Smooth muscle cell (in vitro differentiated cells): Measurements from ENCODE around the gene TMEM255B. TPM values are rescaled to one million over a fixed set of nuclear protein-coding genes. Genes with fewer than 3 reads are reported as not detected.

ENCODE experiments used
- DNase-seq: peaks from one replicate; lab custom pipeline; 2025; ENCODE audit not compliant: unreplicated experiment; lab: John Stamatoyannopoulos, UW
- H2AFZ ChIP-seq: fragments of 200-600 bp; sonication (generic); 2 replicates; pipeline ENCODE4 v1.6.0; 2016; ENCODE audit warnings: antibody characterized with exemption, low read depth, mild to moderate bottlenecking
- H3F3A ChIP-seq: fragments of 200-600 bp; sonication (generic); 2 replicates; pipeline ENCODE4 v1.6.0; 2017; ENCODE audit warnings: antibody characterized with exemption, low read depth
- H3K27ac ChIP-seq: fragments of 200-600 bp; sonication (generic); 2 replicates; pipeline ENCODE4 v1.5.1; 2016; ENCODE audit warnings: low read depth, mild to moderate bottlenecking
- H3K27me3 ChIP-seq: fragments of 200-600 bp; sonication (generic); 2 replicates; pipeline ENCODE4 v1.6.1; 2016; ENCODE audit warnings: low read depth, mild to moderate bottlenecking
- H3K36me3 ChIP-seq: fragments of 200-600 bp; sonication (generic); 2 replicates; pipeline ENCODE4 v1.5.1; 2016; ENCODE audit warnings: low read depth
- H3K4me1 ChIP-seq: fragments of 200-600 bp; sonication (generic); 2 replicates; pipeline ENCODE4 v1.5.1; 2016; ENCODE audit warnings: low read depth
- H3K4me2 ChIP-seq: fragments of 200-600 bp; sonication (generic); 2 replicates; pipeline ENCODE4 v1.6.0; 2016; ENCODE audit warnings: mild to moderate bottlenecking
- H3K4me3 ChIP-seq: fragments of 200-600 bp; sonication (generic); 2 replicates; pipeline ENCODE4 v1.5.1; 2016; ENCODE audit warnings: mild to moderate bottlenecking
- H3K79me2 ChIP-seq: fragments of 200-600 bp; sonication (generic); 2 replicates; pipeline ENCODE4 v1.6.0; 2016; ENCODE audit warnings: low read depth, mild to moderate bottlenecking
- H3K9ac ChIP-seq: fragments of 200-600 bp; sonication (generic); 2 replicates; pipeline ENCODE4 v1.6.0; 2016; ENCODE audit warnings: low read depth
- H3K9me3 ChIP-seq: fragments of 200-600 bp; sonication (generic); replicated peaks from 2 replicates; pipeline ENCODE4 v1.5.1; 2016; ENCODE audit warnings: low read depth
- H4K20me1 ChIP-seq: fragments of 200-600 bp; sonication (generic); 2 replicates; pipeline ENCODE4 v1.6.0; 2016; ENCODE audit warnings: low read depth
- WGBS: methylation state at CpG from one replicate; pipeline ENCODE4 v1.1.7; 2016; ENCODE audit warnings: low lambda C conversion rate; 5-methylcytosine and 5-hydroxymethylcytosine counted together
- polyA plus RNA-seq: library from polyadenylated mRNA; unstranded; fragments of >200 nt; fragmentation: Nextera tagmentation; extraction: Ambion mirVana; gene quantifications from 2 replicates; pipeline ENCODE4 v1.2.1, GENCODE V29; 2016
- total RNA-seq: library from RNA; depleted of rRNA; stranded (reverse); fragments of >200 nt; gene quantifications from 2 replicates; pipeline ENCODE4 v1.2.3, GENCODE V29; 2014
- TF ChIP-seq, protein P1 (sequence below): fragments of 200-600 bp; sonication (generic); IDR thresholded peaks from 2 replicates; pipeline ENCODE4 v1.5.1; 2017; ENCODE audit warnings: borderline replicate concordance, mild to moderate bottlenecking, antibody characterized with exemption; ENCODE audit not compliant: insufficient read depth, poor library complexity, severe bottlenecking

Gene TMEM255B
- total and polyA plus RNA-seq, 2 experiments from 2014 or later: 0.22 to 2.1 TPM

DNA sequence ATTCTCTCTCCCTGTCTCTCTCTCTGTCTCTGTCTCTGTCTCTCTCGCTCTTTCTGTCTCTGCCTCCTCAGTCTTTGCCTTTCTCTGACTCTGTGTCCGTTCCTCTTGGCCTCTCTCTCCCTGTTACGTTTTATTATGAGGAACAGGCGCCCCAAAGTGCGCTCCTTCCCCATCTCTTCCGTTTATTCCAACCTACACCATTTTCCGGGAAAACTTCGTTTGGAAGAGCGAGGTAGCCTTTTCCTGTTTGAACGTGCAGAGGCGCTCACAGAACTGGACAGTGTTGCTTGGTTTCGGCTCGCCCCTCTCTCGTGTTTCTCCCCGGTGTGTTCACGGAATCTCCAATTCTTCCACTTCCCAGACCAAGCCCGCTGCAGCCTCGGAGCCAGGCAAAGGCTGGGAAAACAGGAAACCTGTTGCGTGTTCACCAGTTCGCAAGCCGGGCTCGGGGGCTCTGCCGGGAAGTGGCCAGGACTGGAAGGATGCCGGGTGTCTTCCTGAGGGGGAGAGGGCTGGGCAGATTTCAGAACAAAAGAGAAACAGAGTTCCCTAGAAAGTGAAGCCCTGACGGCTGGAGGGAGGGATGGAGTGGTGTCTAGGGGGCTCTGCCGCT is 605 bp downstream of the TMEM255B start:
- no peak overlapping the region for H3K9ac ChIP-seq
- H3K27ac ChIP-seq: no peak overlapping the region

DNA sequence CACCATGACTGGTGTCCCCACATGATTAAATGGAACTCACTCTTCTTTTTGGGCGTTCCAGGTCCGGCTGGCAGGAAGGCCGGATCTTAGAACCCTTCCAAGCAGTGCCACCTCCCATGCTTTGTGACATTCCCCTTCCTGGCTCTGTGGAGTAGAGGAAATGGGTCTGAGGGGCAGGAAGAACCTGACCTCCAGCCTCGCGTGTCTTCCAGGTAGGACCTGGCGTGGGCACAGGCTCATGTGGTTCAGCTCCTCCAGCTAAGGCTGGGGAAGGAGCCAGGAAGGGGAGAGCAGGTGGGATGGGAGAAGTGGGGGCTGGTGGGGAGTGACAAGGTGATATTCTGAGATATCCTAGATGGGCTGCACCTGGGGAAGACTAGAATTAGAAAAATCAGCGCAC is 2.1 kb downstream of the TMEM255B start:
- Histone ChIP-seq H3K4me1 (no peaks in the 10 kb centered on the region), H3K9me3 (no peaks in the 10 kb centered on the region)
- WGBS: 99% methylated on average over 7 of the region's 7 CpGs

More for the DNA sequence above, 605 bp downstream of the TMEM255B start:
- H3K79me2 ChIP-seq: no peaks in the 10 kb centered on the region
- H3K4me3 ChIP-seq: peak overlapping the region; percentile 69
- WGBS: 3% methylated on average over 25 of the region's 26 CpGs
- DNase-seq: no peak
- peak overlapping the region; percentile 98 for H2AFZ ChIP-seq
- no peaks in the 10 kb centered on the region for H3K4me1 ChIP-seq
- peaks cover 40% of the 10 kb centered on the region for H3K27me3 ChIP-seq
- no peaks in the 10 kb centered on the region for H3K36me3 ChIP-seq
- TF ChIP-seq, protein P1, sequence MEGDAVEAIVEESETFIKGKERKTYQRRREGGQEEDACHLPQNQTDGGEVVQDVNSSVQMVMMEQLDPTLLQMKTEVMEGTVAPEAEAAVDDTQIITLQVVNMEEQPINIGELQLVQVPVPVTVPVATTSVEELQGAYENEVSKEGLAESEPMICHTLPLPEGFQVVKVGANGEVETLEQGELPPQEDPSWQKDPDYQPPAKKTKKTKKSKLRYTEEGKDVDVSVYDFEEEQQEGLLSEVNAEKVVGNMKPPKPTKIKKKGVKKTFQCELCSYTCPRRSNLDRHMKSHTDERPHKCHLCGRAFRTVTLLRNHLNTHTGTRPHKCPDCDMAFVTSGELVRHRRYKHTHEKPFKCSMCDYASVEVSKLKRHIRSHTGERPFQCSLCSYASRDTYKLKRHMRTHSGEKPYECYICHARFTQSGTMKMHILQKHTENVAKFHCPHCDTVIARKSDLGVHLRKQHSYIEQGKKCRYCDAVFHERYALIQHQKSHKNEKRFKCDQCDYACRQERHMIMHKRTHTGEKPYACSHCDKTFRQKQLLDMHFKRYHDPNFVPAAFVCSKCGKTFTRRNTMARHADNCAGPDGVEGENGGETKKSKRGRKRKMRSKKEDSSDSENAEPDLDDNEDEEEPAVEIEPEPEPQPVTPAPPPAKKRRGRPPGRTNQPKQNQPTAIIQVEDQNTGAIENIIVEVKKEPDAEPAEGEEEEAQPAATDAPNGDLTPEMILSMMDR: no peak
- no peaks in the 10 kb centered on the region for H4K20me1 ChIP-seq
- no peaks in the 10 kb centered on the region for H3F3A ChIP-seq
- H3K4me2 ChIP-seq: peak overlapping the region; percentile 95
- H3K9me3 ChIP-seq: no peaks in the 10 kb centered on the region

GRCh38 chr13:113762075-113762474 is 3.0 kb downstream of the TMEM255B start:
- no peak for DNase-seq
- no peaks in the 10 kb centered on the region for H3F3A ChIP-seq
- H3K4me1 ChIP-seq: no peaks in the 10 kb centered on the region
- no peaks in the 10 kb centered on the region for H4K20me1 ChIP-seq
- H3K36me3 ChIP-seq: no peaks in the 10 kb centered on the region
- no peak overlapping the region for H3K4me3 ChIP-seq
- no peak overlapping the region for H3K27ac ChIP-seq
- TF ChIP-seq, protein P1: no peak
- H2AFZ ChIP-seq: no peak overlapping the region
- no peak overlapping the region for H3K4me2 ChIP-seq
- no peak overlapping the region for H3K9ac ChIP-seq
- peaks cover 40% of the 10 kb centered on the region for H3K27me3 ChIP-seq
- H3K79me2 ChIP-seq: no peaks in the 10 kb centered on the region
- no peaks in the 10 kb centered on the region for H3K9me3 ChIP-seq
- 87% methylated on average over 2 of the region's 2 CpGs for WGBS

More for the DNA sequence above, 2.1 kb downstream of the TMEM255B start:
- H2AFZ ChIP-seq: no peak overlapping the region
- H3F3A ChIP-seq: no peaks in the 10 kb centered on the region
- H3K9ac ChIP-seq: no peak overlapping the region
- DNase-seq: no peak
- no peaks in the 10 kb centered on the region for H3K36me3 ChIP-seq
- TF ChIP-seq, protein P1: no peak
- no peak overlapping the region for H3K27ac ChIP-seq
- no peaks in the 10 kb centered on the region for H4K20me1 ChIP-seq
- H3K27me3 ChIP-seq: peaks cover 40% of the 10 kb centered on the region
- H3K4me3 ChIP-seq: no peak overlapping the region
- no peaks in the 10 kb centered on the region for H3K79me2 ChIP-seq
- H3K4me2 ChIP-seq: no peak overlapping the region

- TF ChIP-seq, protein P1: no peak
- H2AFZ ChIP-seq: no peak overlapping the region
- H3K4me1 ChIP-seq: no peaks in the 10 kb centered on the region
- H3K4me3 ChIP-seq: no peak overlapping the region
- DNase-seq: no peak
- H3K36me3 ChIP-seq: no peaks in the 10 kb centered on the region
- H3F3A ChIP-seq: no peaks in the 10 kb centered on the region
- no peak overlapping the region for H3K27ac ChIP-seq
- H3K9ac ChIP-seq: no peak overlapping the region
- H4K20me1 ChIP-seq: no peaks in the 10 kb centered on the region
- no peaks in the 10 kb centered on the region for H3K79me2 ChIP-seq
- WGBS: 81% methylated on average over 11 of the region's 11 CpGs
- H3K9me3 ChIP-seq: no peaks in the 10 kb centered on the region
- peaks cover 40% of the 10 kb centered on the region for H3K27me3 ChIP-seq
- no peak overlapping the region for H3K4me2 ChIP-seq
These were observed 3.5 kb downstream of the TMEM255B start for GRCh38 chr13:113762538-113762937.
